NCI-H1436 treated with DMSO at 0.1 percent for 48 hours (cell line): ENCODE measurements around the gene TRAF3.

ENCODE experiments used
- DNase-seq: peaks from one replicate; lab custom pipeline; 2025; lab: John Stamatoyannopoulos, UW

Gene TRAF3

DNA sequence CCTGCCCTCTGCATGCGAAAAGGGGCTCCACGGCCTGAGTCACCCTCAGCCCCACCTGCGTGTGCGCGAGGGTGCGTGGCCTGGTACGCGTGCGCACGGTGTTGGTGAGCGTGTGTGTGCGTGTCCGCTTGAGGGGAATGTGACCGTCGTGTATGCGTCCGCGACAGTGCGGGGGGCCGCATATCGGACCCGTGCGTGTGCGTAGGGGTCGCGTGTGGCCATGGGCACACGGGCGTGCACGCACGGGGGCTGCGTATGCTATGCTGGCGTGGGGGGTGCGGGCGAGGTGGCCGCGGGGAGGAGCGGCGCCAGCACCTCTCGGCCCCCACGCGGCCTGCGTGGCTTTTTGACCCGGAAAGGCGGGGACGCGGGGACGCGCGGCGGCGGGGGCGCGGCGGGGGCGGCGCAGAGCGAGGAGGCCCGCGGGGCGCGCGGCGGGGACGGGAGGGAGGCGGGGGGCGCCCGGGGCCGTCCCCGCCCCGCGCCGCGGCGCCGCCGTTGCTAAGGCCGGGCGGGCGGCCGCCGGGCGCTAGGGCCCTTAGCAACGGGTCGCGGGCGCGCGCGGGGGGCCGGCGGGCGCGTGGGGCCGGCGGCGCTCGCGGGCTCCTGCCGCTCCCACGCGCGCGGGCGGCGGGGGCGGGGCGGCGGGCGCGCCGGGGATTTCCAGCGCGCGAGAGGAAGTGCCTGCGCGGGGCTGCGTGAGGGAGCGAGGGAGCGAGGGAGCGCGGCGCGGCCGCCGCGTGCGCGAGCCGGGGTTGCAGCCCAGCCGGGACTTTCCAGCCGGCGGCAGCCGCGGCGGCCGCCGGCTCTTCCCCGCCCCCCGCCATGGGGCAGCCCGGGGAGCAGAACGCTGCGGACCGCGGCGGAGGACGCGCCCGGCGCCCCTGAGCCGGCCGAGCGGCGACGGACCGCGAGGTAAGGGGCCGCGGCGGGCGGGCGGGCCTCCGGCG, at the start of gene TRAF3:
TSS of gene TRAF3 (plus strand) at position 689 of the 950 bp plus-strand sequence. CDS start 92,753 bp downstream, outside the sequence.
- DNase-seq: no peak

DNA sequence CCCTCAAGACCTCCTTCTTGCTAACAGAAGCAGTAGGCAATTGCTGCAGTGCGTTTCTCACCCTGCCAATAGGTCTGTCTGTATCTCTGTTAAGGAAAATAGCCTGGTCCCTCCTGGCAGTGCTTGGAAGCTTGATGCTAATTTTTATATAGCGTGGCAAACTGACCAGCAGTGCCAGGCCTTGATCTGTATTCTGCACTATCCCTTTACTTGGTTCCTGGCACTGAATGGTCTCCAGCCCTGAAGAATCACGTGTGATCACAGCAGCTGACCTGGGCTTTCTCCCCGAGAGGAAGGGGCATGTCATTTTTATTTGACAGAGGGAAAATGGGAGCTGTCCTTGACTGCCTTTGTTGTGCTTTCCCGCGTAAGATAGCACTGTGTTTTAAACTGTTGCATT, 48.7 kb upstream of the TRAF3 start:
- no peak for DNase-seq

- DNase-seq: no peak
Measured at GRCh38 chr14:102729268-102729667, 48.0 kb upstream of the TRAF3 start.

DNA sequence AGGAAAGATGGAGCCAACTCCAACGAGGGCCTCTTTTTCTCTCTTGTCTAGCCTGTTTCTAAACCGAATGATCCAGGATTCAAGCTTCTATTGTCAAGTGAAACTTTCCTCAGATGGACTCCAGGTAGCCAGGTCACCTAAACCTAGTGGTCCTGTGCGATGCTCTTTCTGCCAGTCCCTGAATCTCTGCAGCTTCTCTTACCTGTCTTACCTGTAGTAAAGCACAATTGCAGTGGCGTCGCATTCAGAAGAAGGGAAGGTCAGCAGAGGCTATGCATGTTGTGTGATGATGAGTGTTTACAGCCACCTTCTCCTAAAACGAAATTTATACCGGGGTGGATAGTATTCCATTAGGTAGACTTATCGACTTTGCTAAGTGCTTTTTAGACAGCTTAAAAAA, 47.4 kb upstream of the TRAF3 start:
- no peak for DNase-seq

DNA sequence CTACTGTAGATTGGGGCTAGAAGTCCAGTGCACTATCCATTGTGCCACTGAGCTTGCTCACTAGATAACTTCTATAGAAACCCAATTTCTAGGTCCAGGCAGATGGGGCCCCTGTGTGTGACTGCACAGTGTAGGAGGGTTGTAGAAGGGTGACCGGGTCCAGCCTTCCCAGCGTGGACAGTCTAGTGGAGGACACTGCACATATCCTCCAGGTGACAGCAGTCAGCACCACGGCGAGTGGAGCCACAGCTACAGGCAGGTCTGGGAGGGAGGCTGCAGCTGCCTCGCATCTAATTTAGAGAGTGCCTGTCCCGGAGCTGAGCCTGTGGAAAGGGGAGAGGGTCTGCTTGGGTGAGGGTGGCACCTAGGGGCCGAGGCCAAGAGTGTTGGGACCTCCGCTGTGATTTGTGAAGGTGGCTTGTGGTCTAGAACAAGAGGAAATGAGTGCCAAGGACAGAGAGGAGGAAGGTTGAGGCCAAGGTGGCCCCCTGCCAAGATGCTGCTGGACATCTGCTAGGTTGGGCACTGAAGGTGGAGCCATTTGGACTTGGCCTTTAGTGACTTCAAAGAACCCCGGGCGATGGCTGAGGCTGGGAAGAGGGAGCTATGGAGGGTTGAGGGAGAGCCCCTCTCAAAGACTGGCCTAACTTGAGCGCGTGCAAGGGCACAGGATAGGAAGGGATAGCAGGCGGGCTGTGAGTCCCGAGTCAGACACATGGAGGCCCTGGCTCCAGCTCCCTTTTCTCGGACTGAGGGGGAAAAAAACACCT, 46.0 kb upstream of the TRAF3 start:
- DNase-seq: no peak

DNA sequence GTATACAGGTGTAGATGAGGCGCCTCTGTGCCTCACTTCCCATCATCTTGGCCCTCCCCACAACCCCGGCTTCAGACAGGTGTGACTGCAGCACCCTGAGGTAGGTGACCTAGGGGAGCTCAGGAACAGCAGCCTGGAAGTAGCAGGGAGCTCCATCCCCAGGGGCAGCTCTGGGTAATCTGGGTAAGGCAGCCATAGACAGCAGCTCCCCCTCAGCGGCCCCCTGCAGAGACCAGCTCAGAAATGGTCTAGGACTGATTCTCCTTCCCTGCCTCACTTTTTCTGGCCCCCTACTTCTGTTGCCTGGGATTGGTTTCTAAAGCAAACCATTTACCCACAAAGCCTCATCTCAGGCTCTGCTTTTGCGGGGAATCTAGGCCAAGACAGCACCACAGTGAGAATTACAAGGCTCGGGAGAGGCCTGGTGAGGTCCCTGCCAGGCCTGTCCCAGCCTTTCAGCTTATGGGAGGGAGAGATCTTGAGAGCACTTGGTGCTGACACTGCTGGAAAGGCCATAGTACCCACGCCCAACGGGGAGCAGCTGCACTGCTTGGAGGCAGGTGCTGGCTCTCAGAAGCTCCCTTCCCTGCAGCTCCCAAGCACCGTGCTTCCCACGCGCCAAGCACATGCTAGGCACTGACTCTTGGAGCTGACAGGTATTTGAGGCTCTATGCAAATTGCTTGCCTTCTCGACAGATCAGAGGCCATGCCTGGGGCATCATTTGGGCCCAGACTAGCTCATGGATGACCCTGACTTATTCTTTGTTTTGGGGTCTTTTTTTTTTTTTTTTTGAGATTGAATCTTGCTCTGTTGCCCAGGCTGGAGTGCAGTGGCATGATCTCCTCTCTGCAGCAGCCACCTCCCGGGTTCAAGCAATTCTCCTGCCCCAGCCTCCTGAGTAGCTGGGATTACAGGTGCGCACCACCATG, 45.1 kb upstream of the TRAF3 start:
- no peak for DNase-seq

DNA sequence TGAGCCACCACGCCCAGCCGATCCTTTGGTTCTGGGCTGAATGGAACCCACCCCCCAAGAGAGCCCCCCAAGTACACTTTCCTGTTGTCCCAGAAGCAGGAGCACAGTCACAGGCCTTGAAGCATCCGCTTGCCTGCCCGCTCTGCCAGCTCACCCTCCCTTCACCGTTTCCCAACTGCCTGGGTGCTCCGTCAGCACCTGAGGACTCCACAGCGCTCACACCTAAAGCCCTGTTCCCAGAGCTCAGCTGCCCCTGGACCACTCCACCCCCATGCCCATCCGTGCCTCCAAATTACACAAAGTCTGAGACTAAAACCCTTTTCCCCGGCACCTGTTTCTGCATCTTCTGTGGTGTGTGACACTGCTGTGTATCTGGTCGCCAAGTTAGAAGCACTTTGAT, 44.3 kb upstream of the TRAF3 start:
- no peak for DNase-seq

- DNase-seq: no peak
Measured at GRCh38 chr14:102733326-102733725, 43.9 kb upstream of the TRAF3 start.

GRCh38 chr14:102734436-102734835, 42.8 kb upstream of the TRAF3 start:
- DNase-seq: no peak

GRCh38 chr14:102736956-102737355, 40.3 kb upstream of the TRAF3 start:
- no peak for DNase-seq

DNA sequence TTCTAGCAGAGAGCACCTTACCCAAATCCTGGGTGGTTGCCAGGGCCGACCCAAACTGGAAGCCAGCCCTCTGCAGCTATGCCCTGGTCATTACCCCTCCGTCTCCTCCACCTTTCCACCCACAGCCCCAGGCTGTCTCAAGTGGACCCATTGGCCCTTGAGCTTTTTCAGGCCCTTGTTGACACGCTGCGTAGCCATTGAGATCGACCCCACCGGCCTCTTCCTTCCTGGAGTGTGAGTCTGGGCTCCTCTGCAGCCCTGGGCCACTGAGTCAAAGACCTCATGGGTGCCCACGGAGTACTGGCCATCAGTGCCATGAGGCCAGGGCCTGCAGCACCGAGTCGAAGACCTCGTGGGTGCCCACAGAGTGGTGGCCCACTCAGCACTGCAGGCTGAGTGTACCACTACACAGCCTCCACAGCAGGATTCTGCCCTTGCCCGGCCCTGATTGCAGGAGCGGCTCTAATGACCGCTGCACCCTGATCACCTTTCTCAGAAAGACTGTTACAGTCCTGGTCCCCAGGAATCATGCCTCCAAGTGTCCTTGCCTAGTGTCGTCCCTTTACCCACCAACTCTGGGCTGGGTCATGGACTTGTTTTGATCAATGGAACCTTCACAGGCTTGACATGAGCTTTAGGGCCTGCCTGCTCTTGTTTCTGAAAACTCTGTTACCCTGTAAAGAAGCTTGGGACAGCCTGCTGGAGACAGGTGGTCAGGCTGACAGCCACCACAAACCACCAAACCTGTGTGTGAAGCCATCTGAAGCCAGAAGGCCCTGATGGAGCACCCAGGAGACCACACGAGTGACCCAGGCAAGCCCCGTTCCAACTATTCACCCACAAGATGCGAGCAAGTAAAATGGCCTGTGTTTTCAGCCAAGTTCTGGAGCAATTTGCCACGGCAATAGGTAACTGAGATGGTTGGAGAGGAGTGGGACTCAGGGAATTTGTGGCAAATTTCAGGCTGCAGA, 39.6 kb upstream of the TRAF3 start:
- no peak for DNase-seq

DNA sequence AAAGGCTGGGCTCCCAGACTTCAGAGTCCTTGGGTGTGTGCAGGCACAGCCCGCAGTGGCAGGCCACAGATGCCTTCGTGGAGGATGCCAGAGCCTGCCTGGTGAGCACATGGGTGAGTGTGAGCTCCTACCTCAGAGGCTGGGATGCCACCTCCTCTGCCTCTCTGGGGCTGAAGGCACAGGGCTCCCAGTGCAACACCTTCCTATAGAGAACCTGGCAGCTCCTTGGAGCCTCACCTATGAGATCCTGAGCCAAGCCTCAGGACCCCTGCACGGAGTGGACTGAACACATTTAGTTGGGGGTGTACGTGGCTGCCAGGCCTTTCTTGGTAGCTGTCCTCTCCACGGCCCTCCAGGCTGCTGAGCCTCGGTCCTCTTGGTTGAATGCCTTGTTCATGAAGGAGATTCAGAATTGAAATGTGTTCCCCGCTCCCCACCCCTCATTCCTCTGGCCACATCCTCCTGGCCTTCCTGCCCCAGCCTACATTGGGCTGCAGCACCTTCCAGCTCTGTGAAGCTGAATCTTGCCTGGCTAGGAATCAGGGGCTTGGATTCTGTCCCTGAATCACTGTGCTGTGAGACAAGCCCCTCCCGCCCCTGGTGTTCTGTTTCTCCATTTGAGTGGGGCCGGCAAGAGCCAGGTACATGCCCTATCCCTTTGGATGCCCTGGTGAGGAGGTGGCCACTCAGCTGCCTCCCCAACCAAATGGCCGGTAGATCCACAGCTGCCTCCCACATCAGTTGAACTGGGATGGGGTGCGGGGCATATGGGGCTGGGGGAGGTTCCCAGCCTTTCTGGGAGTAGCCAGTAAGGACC, 38.7 kb upstream of the TRAF3 start:
- no peak for DNase-seq

GRCh38 chr14:102739190-102739469, 38.1 kb upstream of the TRAF3 start:
- DNase-seq: no peak

GRCh38 chr14:102746634-102747438, 30.4 kb upstream of the TRAF3 start:
- DNase-seq: no peak

DNA sequence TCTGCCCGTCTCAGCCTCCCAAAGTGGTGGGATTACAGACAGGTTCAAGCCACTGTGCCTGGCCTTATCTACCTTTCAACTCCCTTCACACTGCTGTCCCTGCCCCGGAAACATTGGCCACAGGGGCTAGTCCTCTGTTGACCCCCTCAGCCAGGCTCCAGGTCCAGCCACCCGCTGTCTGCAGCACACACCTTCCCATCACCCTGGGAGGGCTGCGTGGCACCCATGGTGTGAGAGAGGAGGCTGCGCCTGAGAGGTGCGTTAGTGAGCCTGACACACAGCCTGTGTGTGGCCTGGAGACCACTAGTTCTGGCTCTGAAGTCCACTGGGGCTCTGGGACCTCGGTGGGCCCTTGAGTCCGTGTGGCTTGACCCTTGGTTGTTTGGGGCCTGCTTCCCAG, 28.4 kb upstream of the TRAF3 start:
- DNase-seq: no peak

DNA sequence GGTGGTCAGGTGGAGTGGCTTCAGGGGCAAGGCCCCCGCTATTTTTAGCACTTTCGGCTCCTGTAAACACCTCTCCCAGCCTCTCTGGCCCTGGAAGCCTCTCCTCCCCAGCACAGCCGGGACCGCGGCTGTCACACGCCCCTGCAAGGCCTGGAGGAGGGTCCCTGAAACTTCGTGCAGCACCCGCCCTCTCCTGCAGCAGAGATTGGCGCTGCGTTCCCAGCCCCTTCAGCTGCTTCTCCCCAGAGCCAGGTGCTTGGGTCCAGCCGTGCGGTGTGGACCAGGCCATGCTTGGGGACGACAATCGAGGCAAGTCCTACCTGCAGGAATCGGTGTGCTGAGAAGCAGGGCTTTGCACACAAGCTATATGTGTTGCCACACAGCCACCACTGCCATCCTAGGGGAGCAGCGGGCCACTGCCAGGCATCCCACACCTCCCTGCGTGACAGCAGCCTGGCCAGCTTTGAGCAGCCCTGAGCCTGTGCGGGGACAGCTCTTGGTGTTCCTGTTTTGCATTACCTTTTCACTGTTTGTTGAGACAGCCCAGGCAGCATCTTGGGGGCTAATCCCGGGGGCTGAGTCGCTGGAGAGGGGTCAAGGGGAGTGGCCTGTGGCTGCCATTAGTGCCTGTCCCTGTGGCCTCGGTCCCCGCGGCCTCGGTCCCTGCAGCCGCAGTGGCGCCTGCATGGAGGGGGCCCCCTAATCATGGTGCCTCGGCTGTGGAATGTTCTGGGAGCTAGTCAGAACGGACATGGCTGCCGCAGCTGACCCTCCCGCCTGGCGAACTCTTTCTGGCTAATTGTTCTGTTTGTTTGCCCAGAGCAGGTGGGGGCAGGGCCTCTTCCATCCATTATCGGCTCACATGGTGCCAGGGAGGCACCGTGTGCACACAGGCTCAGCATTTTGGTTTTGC, 27.6 kb upstream of the TRAF3 start:
- no peak for DNase-seq

DNA sequence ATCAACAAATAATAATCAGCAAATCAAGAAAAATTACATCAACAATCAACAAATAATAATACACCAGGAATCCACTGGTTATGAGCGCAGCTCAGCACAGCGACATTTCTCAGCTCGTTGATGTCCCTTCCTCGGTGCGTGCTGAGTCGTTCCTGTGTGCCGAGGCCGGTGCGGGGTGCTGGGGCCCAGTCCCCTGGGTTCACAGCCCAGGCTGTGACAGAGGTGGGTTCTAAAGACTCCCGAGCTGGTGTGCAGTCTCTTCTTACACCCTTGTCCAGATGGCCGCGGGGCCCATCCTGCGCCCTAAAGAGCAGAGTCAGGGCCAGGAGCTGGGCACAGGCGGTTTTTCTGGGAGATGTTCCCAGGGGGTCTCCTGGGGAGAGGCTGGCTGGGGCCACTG, 26.9 kb upstream of the TRAF3 start:
- DNase-seq: no peak

- DNase-seq: no peak
Measured at GRCh38 chr14:102751088-102751487, 26.2 kb upstream of the TRAF3 start.
